ENCODE results near the gene OR6A2. TPM values are rescaled to one million over a fixed set of nuclear protein-coding genes. Genes with fewer than 3 reads are reported as not detected.

Gene OR6A2
- total RNA-seq, 1 donor from 2014 or later = 0.35 TPM

- no peak for DNase-seq (ENCODE audit: low spot score)
These were observed 42.0 kb downstream of the OR6A2 start for GRCh38 chr11:6757373-6757967.

GRCh38 chr11:6755953-6756347, 43.5 kb downstream of the OR6A2 start:
- DNase-seq (ENCODE audit: low spot score) = no peak

- no peak for DNase-seq (ENCODE audit: low spot score)
These were observed 44.1 kb downstream of the OR6A2 start for GRCh38 chr11:6755303-6755952.

- DNase-seq (ENCODE audit: low spot score) = no peak
These were observed 52.3 kb downstream of the OR6A2 start for GRCh38 chr11:6747097-6747668.

- no peak for DNase-seq (ENCODE audit: low spot score)
These were observed 52.9 kb downstream of the OR6A2 start for GRCh38 chr11:6746626-6747025.

- DNase-seq (ENCODE audit: low spot score) = no peak
These were observed 53.3 kb downstream of the OR6A2 start for GRCh38 chr11:6746086-6746618.

- DNase-seq (ENCODE audit: low spot score) = no peak
These were observed 53.9 kb downstream of the OR6A2 start for GRCh38 chr11:6745465-6746015.

- DNase-seq (ENCODE audit: low spot score) = no peak
These were observed 54.5 kb downstream of the OR6A2 start for GRCh38 chr11:6745018-6745417.

- DNase-seq (ENCODE audit: low spot score) = no peak
These were observed 57.2 kb downstream of the OR6A2 start for GRCh38 chr11:6742260-6742659.

Other genes starting within 250 kb of the OR6A2 start
- gene RRP8, start 196.1 kb downstream of the OR6A2 start, total RNA-seq = 20.8 TPM
- 141 TPM for gene ILK, start 195.9 kb downstream of the OR6A2 start, total RNA-seq
- gene TAF10, start 187.5 kb downstream of the OR6A2 start, total RNA-seq = 142 TPM
- gene TPP1, start 180.3 kb downstream of the OR6A2 start, total RNA-seq = 133 TPM
- 23.0 TPM for gene DCHS1, start 143.9 kb downstream of the OR6A2 start, total RNA-seq
- gene MRPL17, start 116.3 kb downstream of the OR6A2 start, total RNA-seq = 42.2 TPM
- gene OR2AG2, start 27.7 kb downstream of the OR6A2 start, total RNA-seq = 0.06 TPM
- not detected for gene OR2AG1, start 16.7 kb downstream of the OR6A2 start, total RNA-seq
- not detected for gene OR10A5, start 46.0 kb upstream of the OR6A2 start, total RNA-seq
- gene OR10A2, start 63.4 kb upstream of the OR6A2 start, total RNA-seq = not detected
- not detected for gene OR10A4, start 76.9 kb upstream of the OR6A2 start, total RNA-seq
- gene OR2D2, start 92.8 kb upstream of the OR6A2 start, total RNA-seq = not detected
- gene OR2D3, start 121.3 kb upstream of the OR6A2 start, total RNA-seq = not detected
- gene ZNF215, start 126.7 kb upstream of the OR6A2 start, total RNA-seq = 2.5 TPM
- 0.96 TPM for gene ZNF214, start 220.7 kb upstream of the OR6A2 start, total RNA-seq
- gene NLRP14, start 220.8 kb upstream of the OR6A2 start, total RNA-seq = not detected